Stimulated activated CD4-positive, alpha-beta T cell treated with anti-CD3 and anti-CD28 coated beads, Interleukin-1b, Interleukin-23, amount 100 ng/mL, for 24 hours (primary cell): ENCODE data around the gene RCN2.
A peak's percentile ranks its signal among the peaks of the same experiment; 100 is the strongest.

Experiments
- DNase-seq, 4 experiments: peaks; one replicate each; pipeline ENCODE4 v3.0.0-alpha.2; 2020; ENCODE audit warnings: low read depth in 4 of 4, low spot score in 1 of 4

The RCN2 gene

GRCh38 chr15:76993114-76993725 is 61.7 kb downstream of the RCN2 start:
- DNase-seq, result no peak

- DNase-seq, result peak in 2 of 4 experiments; percentile 50 to 59
Measured at GRCh38 chr15:76994001-76994400, 62.5 kb downstream of the RCN2 start.

GRCh38 chr15:76994496-76994895 is 62.9 kb downstream of the RCN2 start:
- no peak for DNase-seq

GRCh38 chr15:76994971-76995945 is 63.7 kb downstream of the RCN2 start, which contains the start of gene PSTPIP1:
PSTPIP1 (plus strand) TSS chr15:76995126; CDS start chr15:76995574, 448 bp downstream.
- peak in 1 of 4 experiments; percentile 67 for DNase-seq

GRCh38 chr15:76996076-76996525 is 64.6 kb downstream of the RCN2 start:
- no peak for DNase-seq

GRCh38 chr15:76996526-76997401 is 65.2 kb downstream of the RCN2 start:
- peak in 1 of 4 experiments; percentile 54 for DNase-seq

GRCh38 chr15:76998663-76999285 is 67.2 kb downstream of the RCN2 start:
- no peak for DNase-seq

- DNase-seq, result no peak
Measured at GRCh38 chr15:76999996-77000395, 68.4 kb downstream of the RCN2 start.

- no peak for DNase-seq
Measured at GRCh38 chr15:77001351-77001750, 69.8 kb downstream of the RCN2 start.

GRCh38 chr15:77001966-77002365 is 70.4 kb downstream of the RCN2 start:
- DNase-seq, result no peak

- no peak for DNase-seq
Measured at GRCh38 chr15:77002436-77002835, 70.9 kb downstream of the RCN2 start.

- DNase-seq, result peak in 2 of 4 experiments; percentile 44 to 71
Measured at GRCh38 chr15:77002954-77003912, 71.7 kb downstream of the RCN2 start.
